HS-5 (cell line): ENCODE results near the gene CARMIL1.

Source experiments
- DNase-seq: peaks from one replicate; pipeline ENCODE4 v3.0.0-alpha.2; 2012; ENCODE audit warnings: low read depth

The CARMIL1 gene

GRCh38 chr6:25410102-25410501, 130.9 kb downstream of the CARMIL1 start:
- no peak for DNase-seq

GRCh38 chr6:25411316-25411950, 132.3 kb downstream of the CARMIL1 start:
- no peak for DNase-seq

DNA sequence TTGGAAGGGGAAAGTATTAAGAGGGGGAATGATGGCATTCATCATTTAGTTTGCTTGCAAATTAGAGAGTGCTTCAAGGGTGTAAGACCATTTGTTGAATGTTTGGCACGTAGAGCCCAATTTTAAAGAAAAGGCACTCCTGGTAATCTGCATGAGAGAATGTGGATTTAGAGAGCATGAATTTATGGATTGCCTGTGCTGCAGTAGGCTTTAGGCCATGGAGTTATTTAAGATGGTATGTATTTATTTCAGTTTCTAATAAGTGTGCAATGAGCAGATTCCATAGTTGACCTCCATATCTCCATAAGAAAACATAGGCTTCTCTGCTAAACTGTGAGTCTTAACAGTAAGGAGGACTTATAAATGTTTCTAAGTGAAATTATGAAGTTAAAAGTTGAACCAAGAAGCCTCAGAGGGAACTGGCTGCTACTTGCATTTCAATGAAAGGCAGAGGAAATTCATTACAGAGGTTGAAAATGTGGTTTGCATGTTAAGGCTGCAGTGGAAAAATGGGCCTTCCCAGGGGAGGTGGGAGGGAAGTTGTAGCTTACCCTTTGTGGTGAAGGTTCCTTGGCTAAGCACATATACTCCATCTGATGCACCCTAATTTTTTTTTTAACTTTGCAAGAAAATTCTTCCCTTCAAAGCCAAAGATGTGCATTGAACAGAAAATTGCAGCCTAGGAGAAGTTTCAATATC, 134.2 kb downstream of the CARMIL1 start:
- no peak for DNase-seq

- DNase-seq: no peak
These were observed 135.0 kb downstream of the CARMIL1 start for GRCh38 chr6:25414168-25414567.

DNA sequence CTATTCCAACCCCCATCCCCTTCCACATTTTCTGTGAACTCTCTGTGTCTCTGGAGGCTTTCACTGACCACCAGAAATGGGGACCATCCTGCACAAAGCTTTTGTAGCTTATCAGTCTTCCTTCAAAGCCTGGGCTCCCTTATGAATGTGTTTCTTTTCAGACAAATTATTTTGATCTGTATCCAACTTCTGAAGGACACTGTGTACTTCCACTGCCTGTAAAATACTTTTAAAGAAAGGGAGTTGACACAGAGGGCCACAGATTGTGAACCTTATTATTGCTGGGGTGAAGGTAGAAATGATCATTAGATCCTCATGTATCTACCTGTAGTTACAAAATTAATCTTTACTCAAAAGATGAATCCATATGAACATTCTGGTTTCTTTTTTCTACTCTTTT, 135.6 kb downstream of the CARMIL1 start:
- no peak for DNase-seq

GRCh38 chr6:25415274-25415673, 136.1 kb downstream of the CARMIL1 start:
- no peak for DNase-seq

DNA sequence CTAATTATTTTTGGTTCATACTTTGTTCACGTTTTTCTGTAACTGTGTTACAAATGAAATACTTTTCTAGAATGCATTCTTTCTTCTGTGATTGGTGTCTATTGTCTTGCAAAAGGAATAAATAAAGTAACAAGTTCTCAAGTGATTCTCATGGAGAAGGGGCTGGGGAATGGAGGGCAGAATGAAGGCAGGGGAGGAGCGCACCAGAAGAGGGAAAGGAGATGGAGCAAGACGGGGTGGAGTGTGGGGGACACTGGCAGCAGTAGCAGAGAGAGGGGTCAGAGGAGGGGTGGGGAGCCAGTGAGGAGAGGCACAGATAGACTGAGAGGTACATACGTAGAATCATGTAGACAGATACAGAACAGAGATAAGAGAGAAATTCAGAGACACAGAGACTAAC, 136.5 kb downstream of the CARMIL1 start:
- no peak for DNase-seq

GRCh38 chr6:25417046-25417605, 138.0 kb downstream of the CARMIL1 start:
- DNase-seq: no peak

DNA sequence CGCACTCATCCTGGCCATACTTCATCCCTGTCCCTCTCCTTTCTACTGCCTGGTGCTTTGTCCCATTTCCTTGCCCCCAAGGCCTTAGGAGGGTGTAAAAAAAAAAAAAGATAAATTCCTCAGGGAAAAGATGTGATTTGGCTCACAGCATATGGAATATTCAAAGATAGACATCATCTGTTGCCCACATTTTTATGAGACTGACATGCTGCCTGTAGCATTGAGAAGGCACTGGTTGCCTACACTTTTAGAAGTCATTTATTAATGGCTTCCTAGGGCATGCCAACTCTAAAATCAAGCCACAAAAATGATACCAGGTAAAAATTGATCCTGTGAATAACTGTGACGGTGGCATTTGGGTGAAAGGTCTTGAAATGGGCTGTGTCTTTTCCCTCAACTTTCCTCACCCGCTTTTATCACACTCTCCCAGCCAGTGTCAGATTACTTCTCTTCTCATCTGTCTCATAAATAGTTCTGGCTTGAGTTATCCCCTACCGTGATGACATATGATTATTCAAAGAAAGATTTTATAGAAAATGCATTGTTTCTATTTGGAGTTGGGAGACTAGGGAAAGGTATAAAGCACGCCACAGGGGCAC, 139.4 kb downstream of the CARMIL1 start:
- no peak for DNase-seq

DNA sequence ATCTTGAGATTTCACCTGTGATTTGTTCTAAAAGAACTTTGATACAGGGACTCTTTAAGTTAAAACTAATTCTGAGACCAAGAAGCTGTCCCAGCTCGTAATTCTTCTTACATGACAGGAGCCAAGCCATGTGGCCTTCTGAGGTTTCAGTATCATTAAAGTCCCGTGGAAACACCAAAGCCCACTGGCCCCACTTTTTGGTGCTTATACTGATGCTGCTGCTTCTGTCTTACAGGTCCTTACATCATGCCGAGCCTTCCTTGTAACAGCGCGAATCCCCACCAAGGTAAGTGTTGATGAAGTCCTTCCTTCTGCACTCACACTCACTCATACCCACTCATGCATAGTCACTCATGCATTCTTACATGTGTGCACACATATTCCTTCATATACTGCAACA, 140.7 kb downstream of the CARMIL1 start:
- no peak for DNase-seq

DNA sequence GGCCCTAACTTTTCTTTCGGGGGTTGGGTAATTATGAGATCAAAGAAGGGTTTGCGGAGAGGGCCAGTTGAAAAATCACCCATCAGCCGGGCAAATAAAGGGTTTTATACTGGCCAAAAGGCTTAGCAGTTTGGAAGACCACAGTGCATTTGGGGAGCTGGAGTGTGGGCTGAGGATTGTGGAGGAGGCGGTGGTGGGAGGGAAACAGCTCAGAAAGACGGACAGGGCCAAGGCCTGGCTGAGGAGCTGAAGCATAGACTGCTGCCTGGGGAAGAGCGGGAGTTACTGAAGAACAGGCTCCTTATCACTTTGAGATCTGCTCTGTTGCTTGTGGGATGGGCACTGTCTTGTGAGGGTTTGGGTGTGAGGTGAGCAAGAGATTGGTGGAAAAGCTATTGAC, 144.2 kb downstream of the CARMIL1 start:
- no peak for DNase-seq

- DNase-seq: no peak
These were observed 145.1 kb downstream of the CARMIL1 start for GRCh38 chr6:25424303-25424702.

DNA sequence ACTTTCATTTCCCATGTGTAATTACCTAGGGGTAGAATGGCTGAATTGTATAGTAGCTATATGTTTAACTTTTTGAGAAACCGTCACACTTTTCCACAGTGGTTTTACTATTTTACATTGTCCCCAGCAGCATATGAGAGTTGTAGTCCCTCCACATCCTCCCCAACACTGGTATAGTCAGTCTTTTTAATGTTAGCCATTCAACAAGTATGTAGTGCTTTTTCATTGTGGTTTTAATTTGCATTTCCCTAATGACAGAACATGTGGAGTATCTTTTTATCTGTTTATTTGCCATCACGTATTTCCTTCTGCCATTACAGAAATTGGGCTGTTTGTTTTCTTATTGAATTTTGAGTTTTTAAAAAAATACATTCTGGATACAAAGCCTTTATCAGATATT, 148.4 kb downstream of the CARMIL1 start:
- DNase-seq: no peak

GRCh38 chr6:25428758-25429317, 149.7 kb downstream of the CARMIL1 start:
- no peak for DNase-seq

DNA sequence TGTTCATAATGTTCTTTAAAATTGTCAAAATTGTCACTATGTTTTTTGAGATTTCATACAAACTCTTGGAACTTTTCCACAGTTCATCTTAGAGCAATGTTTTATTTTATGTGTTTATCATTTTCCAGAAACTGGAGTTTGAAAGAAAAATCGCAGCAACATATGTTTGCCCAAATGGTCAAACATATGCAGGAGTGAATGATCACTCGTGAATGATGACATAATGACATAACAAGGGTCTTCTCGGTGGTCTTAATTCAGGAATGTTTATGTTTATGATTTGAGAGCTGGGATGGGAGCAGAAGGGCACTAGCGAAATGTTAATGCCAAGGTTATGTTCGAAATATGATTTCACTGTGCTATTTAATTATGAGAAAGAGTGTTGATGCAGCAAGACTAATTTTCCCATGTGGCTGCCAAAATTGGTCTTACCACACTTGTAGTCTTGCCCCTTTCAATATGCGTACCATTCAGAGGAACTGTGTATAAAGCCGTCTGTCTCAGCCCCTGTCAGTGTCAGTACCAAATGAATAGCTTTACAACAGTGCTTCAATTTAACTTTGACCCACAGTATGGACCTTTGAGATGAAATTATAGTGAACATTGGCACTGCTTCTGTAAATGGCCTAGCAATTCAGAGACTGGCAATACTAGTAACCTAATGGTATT, 152.3 kb downstream of the CARMIL1 start:
- DNase-seq: no peak

GRCh38 chr6:25431975-25432307, 152.8 kb downstream of the CARMIL1 start:
- DNase-seq: no peak

GRCh38 chr6:25434921-25435320, 155.7 kb downstream of the CARMIL1 start:
- DNase-seq: no peak

DNA sequence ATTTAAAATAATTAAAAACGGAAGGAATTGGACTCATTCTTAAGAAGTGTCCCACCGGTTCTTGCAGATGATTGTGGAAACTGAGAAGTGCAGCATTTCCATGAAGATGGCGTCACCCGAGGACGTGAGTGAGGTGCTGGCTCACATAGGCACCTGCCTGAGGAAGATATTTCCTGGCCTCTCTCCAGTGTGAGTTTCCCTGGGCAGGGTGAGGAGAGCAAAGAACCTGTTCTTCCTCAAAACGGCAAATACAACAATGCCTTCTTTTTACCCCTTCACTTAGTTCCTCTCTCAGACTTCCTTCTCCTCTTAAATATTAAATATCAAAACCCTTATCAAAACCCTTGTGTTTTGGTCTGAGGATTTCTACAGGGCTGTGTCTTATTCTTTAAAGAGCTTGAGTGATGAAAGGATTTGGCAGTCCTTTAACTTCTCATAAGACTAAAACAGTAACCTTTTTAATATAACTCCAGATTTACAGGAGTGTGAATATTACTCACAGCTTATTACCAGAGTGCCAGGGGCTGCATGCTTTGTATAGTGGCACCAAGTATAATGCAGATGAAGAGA, 156.3 kb downstream of the CARMIL1 start:
- DNase-seq: no peak

DNA sequence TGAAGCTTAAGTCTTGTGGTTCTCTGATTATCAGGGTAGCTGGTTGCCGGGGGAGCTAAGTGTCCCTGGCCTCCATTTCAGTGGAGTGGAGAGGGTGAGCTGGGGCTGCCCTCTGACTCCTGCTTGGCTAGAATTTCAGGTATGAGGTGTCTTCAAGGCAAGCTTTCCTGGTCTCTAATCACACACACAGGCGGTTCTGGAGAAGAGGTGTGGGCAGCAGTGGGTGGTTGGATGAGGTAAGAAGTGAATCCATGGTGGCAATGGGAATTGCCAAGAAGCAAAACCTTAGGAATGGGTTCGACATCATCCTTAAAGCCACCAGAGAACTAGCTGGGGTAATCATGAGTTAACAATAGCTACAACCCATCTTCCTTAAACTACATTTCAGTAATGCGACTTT, 157.6 kb downstream of the CARMIL1 start:
- DNase-seq: no peak

GRCh38 chr6:25439368-25439767, 160.2 kb downstream of the CARMIL1 start:
- no peak for DNase-seq

DNA sequence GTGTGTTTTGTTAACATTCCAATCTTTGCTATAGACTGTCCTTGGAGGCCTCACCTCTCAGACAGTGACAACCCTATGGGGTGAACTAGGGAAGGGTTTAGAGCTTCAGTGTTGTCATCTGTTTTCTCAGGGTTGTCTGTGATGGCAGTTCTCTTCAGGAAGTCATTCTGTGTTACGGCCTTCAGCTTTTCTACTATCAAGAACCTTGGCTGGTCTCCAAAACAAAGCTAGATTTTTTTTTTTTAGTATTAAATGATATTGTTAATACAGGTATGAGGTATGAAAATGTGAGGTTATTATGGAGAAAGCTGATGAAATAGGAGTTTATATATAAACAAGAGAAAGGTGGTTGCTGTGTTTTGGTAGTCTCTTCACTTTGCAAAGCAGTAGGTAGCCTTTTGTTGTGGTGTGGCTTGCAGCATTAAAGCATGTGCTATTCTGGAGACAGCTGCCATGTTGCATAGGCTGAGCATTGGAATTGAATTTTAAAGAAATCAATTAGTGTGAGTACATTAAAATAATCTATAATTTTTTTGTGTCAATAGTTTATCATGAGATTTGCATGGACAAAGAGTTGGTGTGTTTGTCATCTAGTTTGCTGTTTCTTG, 162.6 kb downstream of the CARMIL1 start:
- DNase-seq: no peak

DNA sequence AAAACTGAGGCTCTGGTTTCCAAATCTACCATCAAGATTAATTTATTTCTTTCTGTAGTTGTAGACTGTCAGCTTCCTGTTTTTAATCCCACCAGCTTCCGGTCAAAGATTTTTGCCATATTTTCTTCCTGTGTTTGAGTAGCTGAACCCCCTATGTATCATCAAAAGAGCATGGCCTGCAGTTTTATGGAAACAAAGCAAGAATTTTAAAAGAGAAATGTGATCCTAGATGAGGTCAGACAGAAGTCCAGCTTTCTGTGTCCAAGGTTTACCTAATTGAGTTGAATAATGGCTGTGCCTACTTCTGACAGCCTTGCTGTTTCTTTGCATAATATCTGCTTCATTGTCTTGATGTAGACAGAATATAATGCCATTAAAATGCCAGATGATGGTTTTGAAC, 163.7 kb downstream of the CARMIL1 start:
- no peak for DNase-seq
